CD4-positive, alpha-beta T cell (primary cell): ENCODE measurements around the gene GNE. TPM values are rescaled to one million over a fixed set of nuclear protein-coding genes. Genes with fewer than 3 reads are reported as not detected.

ENCODE experiments used
- ATAC-seq: fragments of 200-7000 bp; cut with Tn5 transposase; one replicate; pipeline ENCODE4 v1.10.0; 2022; ENCODE audit warnings: mild to moderate bottlenecking; ENCODE audit not compliant: poor library complexity
- CTCF ChIA-PET: fragments of 350-600 bp; sonication (Branson Sonifier 250); formaldehyde crosslinking; loops from one replicate; lab custom pipeline; 2021; ENCODE audit warnings: antibody characterized with exemption, inconsistent platforms; lab: Charles Lee
- POLR2A ChIA-PET: fragments of 350-600 bp; sonication (Branson Sonifier 250); formaldehyde crosslinking; loops from one replicate; lab custom pipeline; 2021; ENCODE audit warnings: antibody characterized with exemption, inconsistent platforms; lab: Charles Lee
- DNase-seq, 14 experiments: peaks; one replicate each; pipeline ENCODE4 v3.0.0-alpha.2; 2013 to 2020; ENCODE audit warnings: mixed read lengths in 2 of 14
- H3K27ac ChIP-seq, 2 donors: one replicate each; pipeline versions ENCODE4 v1.5.1 to v1.7.0; 2013; ENCODE audit warnings: low read length in 2 of 2, low read depth in 1 of 2, mild to moderate bottlenecking in 1 of 2
- H3K27me3 ChIP-seq, 2 experiments: 1 replicate in 1 of 2; 2 replicates in 1 of 2; pipeline versions ENCODE4 v1.6.1 to v1.7.0; 2013; ENCODE audit warnings: low read length in 2 of 2, control low read depth in 1 of 2, mild to moderate bottlenecking in 1 of 2, moderate library complexity in 1 of 2; ENCODE audit not compliant: insufficient read depth in 2 of 2, control insufficient read depth in 1 of 2
- H3K36me3 ChIP-seq: one replicate; pipeline ENCODE4 v1.6.1; 2013; ENCODE audit warnings: low read length, control low read depth; ENCODE audit not compliant: insufficient read depth
- H3K4me1 ChIP-seq: one replicate; pipeline ENCODE4 v1.6.1; 2013; ENCODE audit warnings: low read length, control low read depth; ENCODE audit not compliant: insufficient read depth
- H3K4me3 ChIP-seq: one replicate; pipeline ENCODE4 v1.5.1; 2013; ENCODE audit warnings: mild to moderate bottlenecking, low read length, moderate library complexity
- H3K9me3 ChIP-seq, 2 experiments: 1 replicate in 1 of 2; 2 replicates in 1 of 2; pipeline versions ENCODE4 v1.6.1 to v1.7.0; 2013; ENCODE audit warnings: low read length in 2 of 2, mild to moderate bottlenecking in 2 of 2, control low read depth in 1 of 2, moderate library complexity in 1 of 2; ENCODE audit not compliant: control insufficient read depth in 1 of 2, insufficient read depth in 1 of 2
- H3K27ac Mint-ChIP-seq: one replicate; pipeline ENCODE4 v1.8.0; 2020; ENCODE audit warnings: mixed read lengths
- H3K27me3 Mint-ChIP-seq: one replicate; pipeline ENCODE4 v1.8.0; 2021; ENCODE audit warnings: mixed read lengths
- H3K36me3 Mint-ChIP-seq: one replicate; pipeline ENCODE4 v1.8.0; 2021; ENCODE audit warnings: low read depth, mixed read lengths
- H3K4me1 Mint-ChIP-seq: one replicate; pipeline ENCODE4 v1.8.0; 2021; ENCODE audit warnings: low read depth, mixed read lengths
- H3K4me3 Mint-ChIP-seq: one replicate; pipeline ENCODE4 v1.8.0; 2020; ENCODE audit warnings: mild to moderate bottlenecking, mixed read lengths
- H3K9me3 Mint-ChIP-seq: one replicate; pipeline ENCODE4 v1.8.0; 2020; ENCODE audit warnings: mixed read lengths
- intact Hi-C, 2 experiments: fragments of 100-400 bp; cut with DNase I in 1 of 2; cut with micrococcal nuclease in 1 of 2; formaldehyde crosslinking; loops; one replicate each; pipeline versions ENCODE4 v1.15.1 to v1.9.0; 2023 to 2025; cut with DNase I, micrococcal nuclease
- total RNA-seq, 174 experiments: library from RNA in 2 of 174; stranded (reverse) in 2 of 174; gene quantifications; one replicate each; pipeline ENCODE4 v1.2.3 and lab custom pipeline; 2021 to 2026
- TF ChIP-seq, protein P1 (sequence below): fragments of 200-600 bp; IDR thresholded peaks from one replicate; pipeline ENCODE4 v1.8.0; 2022; ENCODE audit warnings: antibody characterized with exemption, mild to moderate bottlenecking

Gene GNE
- total RNA-seq, 2 experiments from 2014 or later: 12.5 to 14.6 TPM

DNA sequence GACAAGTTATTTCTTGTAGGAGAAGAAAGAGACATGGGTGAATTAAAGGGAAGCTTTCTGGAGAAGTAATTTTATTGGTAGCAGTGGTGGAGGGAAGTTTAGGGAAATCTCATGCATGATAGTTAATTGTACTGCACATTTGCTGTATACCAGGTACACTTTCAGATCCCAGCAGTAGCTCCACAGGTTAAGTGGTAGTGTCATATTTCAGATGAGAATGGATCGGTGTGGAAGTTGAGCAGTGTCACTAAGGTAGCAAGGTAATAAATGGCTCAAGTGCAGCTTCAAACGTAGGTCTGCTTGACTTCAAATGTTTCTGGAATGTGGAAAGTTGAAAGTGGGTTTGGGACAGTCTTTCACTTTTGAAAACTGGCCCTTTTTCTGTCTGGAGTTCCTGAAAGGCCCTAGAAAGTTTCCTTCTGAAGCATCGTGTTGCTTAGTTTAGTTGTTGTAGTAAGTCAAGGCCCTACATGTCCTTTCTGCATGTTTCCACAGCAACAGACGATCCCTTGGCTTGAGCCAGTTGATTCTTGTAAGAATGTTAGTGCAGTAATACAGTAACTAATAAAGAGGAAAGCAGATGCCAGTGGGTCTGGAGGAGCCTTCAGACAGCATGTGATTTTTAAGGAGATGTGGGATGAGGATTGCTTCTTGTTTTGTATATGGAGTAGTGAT is 63.8 kb downstream of the GNE start:
- intact Hi-C loops: loop anchor here in 1 of 2 experiments (5.0 kb wide), 2 partner anchors 63 to 378 kb away; partner anchors contain the start of genes GNE and MELK

DNA sequence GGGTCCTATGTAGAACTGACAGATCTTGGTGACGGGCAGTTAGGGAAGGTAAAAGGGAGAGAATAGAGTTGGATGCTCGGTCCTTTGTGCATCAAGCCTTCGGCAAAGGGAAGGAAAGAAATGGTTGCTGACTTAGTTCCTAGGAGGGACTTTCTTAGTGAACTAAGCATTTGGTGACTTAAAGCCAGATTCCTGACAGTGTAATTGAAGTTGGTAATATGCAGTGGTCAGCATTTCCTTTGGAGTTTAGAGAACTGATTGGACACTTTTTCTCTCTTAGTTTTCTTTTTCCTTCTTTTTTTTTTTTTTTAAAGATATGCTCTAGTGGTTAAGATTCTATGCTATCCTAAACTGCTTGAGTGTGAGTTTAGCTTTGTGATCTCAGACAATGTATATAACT is 65.2 kb downstream of the GNE start:
- DNase-seq: no peak
- no peak for ATAC-seq
- H3K4me1 ChIP-seq: peaks cover 41% of the 10 kb centered on the region
- peak overlapping the region; percentile 62 for H3K4me3 ChIP-seq
- H3K9me3 Mint-ChIP-seq: no peaks in the 10 kb centered on the region
- POLR2A ChIA-PET: interaction anchor here (3.0 kb wide), 1 partner anchor 9 kb away, joined by 16 read pairs; no protein-coding TSS in a partner anchor
- H3K27ac ChIP-seq: no peak overlapping the region
- peak overlapping the region; percentile 54 for H3K27ac Mint-ChIP-seq
- H3K4me3 Mint-ChIP-seq: peak overlapping the region; percentile 93
- H3K9me3 ChIP-seq: no peaks in the 10 kb centered on the region
- CTCF ChIA-PET: no interaction called here
- no peaks in the 10 kb centered on the region for H3K27me3 Mint-ChIP-seq
- intact Hi-C loops: loop anchor here in 1 of 2 experiments (5.0 kb wide), 2 partner anchors 64 to 379 kb away; partner anchors contain the start of genes GNE and MELK
- peaks cover 36% of the 10 kb centered on the region for H3K36me3 Mint-ChIP-seq
- H3K36me3 ChIP-seq: peaks cover 17% of the 10 kb centered on the region
- H3K27me3 ChIP-seq: no peaks in the 10 kb centered on the region
- peaks cover 54% of the 10 kb centered on the region for H3K4me1 Mint-ChIP-seq
- TF ChIP-seq, protein P1, sequence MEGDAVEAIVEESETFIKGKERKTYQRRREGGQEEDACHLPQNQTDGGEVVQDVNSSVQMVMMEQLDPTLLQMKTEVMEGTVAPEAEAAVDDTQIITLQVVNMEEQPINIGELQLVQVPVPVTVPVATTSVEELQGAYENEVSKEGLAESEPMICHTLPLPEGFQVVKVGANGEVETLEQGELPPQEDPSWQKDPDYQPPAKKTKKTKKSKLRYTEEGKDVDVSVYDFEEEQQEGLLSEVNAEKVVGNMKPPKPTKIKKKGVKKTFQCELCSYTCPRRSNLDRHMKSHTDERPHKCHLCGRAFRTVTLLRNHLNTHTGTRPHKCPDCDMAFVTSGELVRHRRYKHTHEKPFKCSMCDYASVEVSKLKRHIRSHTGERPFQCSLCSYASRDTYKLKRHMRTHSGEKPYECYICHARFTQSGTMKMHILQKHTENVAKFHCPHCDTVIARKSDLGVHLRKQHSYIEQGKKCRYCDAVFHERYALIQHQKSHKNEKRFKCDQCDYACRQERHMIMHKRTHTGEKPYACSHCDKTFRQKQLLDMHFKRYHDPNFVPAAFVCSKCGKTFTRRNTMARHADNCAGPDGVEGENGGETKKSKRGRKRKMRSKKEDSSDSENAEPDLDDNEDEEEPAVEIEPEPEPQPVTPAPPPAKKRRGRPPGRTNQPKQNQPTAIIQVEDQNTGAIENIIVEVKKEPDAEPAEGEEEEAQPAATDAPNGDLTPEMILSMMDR: no peak

More for the DNA sequence above, 63.8 kb downstream of the GNE start:
- Mint-ChIP-seq H3K27ac (peak overlapping the region; percentile 54), H3K36me3 (peaks cover 48% of the 10 kb centered on the region), H3K4me3 (no peak overlapping the region), H3K27me3 (no peaks in the 10 kb centered on the region), H3K9me3 (no peaks in the 10 kb centered on the region), H3K4me1 (peaks cover 54% of the 10 kb centered on the region)
- no peak overlapping the region for H3K4me3 ChIP-seq
- H3K36me3 ChIP-seq: peaks cover 31% of the 10 kb centered on the region
- TF ChIP-seq, protein P1: no peak
- DNase-seq: no peak
- POLR2A ChIA-PET: interaction anchor here (1.1 to 1.2 kb wide), 2 partner anchors 8 to 64 kb away, joined by 3 to 4 read pairs; partner anchors contain the start of gene GNE
- H3K9me3 ChIP-seq: no peaks in the 10 kb centered on the region
- no peak overlapping the region for H3K27ac ChIP-seq
- H3K4me1 ChIP-seq: peaks cover 41% of the 10 kb centered on the region
- CTCF ChIA-PET: no interaction called here
- no peaks in the 10 kb centered on the region for H3K27me3 ChIP-seq
- ATAC-seq: no peak

- Mint-ChIP-seq H3K27me3 (no peaks in the 10 kb centered on the region), H3K9me3 (no peaks in the 10 kb centered on the region), H3K27ac (peak overlapping the region; percentile 81), H3K4me1 (peaks cover 48% of the 10 kb centered on the region), H3K4me3 (peak overlapping the region; percentile 93), H3K36me3 (peaks cover 31% of the 10 kb centered on the region)
- H3K9me3 ChIP-seq: no peaks in the 10 kb centered on the region
- no peak overlapping the region for H3K27ac ChIP-seq
- H3K4me3 ChIP-seq: peak overlapping the region; percentile 62
- peaks cover 46% of the 10 kb centered on the region for H3K4me1 ChIP-seq
- no peaks in the 10 kb centered on the region for H3K27me3 ChIP-seq
- peaks cover 10% of the 10 kb centered on the region for H3K36me3 ChIP-seq
- DNase-seq (no peak), ATAC-seq (no peak)
- POLR2A ChIA-PET: interaction anchor here (2.1 to 3.0 kb wide), 2 partner anchors 10 to 66 kb away, joined by 16 to 17 read pairs; partner anchors contain the start of gene GNE
- CTCF ChIA-PET: interaction anchor here (1.0 to 3.4 kb wide), 4 partner anchors 11 to 136 kb away, joined by 3 to 20 read pairs (median 8); no protein-coding TSS in a partner anchor
- TF ChIP-seq, protein P1: no peak
- intact Hi-C loops: loop anchor here in 1 of 2 experiments (5.0 kb wide), 2 partner anchors 65 to 380 kb away; partner anchors contain the start of genes GNE and MELK
Observed at GRCh38 chr9:36192196-36192595, 66.1 kb downstream of the GNE start.
